GM19351 (cell line): Measurements from ENCODE around the gene HIBADH.
"Not testable (repeated sequence)": the region's sequence is repeated elsewhere in the genome, so short reads cannot be mapped to it uniquely, and the experiment has no call there.

Experiments
- ATAC-seq: cut with Tn5 transposase; IDR thresholded peaks from one replicate; pipeline ENCODE4 v1.9.1; 2021; ENCODE audit warnings: mild to moderate bottlenecking, moderate library complexity; ENCODE audit not compliant: unreplicated experiment

HIBADH gene

DNA sequence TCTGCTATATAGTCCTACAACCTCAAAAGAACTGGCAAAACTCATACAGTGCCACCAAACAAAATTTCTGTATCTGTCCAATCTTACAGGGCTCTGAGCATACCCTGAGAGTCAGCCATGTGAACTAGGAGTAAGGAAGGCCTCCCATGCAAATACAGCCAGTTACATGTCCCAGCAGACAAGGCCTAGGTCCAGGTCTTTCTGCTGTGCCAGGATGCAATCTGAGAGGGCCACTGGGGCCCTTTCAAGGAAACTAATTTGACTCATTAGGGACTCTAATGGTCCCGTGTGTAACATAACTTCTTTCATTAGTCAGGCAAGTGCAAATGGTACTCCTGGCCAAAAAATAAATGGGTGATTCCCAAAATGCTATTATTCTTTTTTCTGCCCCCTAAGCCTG is 17.9 kb upstream of the HIBADH start:
- ATAC-seq, result no peak

DNA sequence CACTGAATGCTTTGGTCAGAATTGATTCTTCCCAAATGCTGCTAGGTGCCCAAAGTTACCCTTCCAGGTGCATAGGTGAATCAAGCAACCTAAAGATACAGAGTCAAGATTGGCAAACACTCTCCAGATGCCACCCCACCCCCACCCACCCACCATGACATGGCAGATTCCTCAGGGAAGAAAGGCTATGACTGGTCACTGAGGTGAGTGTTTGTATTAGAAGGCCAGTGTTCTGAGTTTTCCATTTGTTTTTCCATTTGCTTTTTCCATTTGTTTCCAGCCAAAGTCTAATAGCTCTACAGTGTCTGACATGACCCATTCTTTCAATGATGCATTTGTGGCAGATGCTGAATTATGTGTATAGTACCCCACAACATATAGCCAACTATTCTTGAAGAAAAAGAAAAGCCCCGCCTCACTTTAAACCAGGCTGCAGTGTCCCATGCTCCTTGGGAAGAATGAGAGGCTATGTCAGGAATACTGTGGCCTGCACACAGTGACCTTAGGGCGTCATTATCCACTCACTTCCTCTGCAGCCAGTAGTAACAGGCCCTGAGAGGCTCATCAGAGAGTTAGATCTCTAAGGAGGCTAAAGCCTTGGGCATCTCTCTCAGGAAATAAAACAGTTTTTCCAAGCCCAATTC is 16.1 kb upstream of the HIBADH start:
- ATAC-seq, result no peak

DNA sequence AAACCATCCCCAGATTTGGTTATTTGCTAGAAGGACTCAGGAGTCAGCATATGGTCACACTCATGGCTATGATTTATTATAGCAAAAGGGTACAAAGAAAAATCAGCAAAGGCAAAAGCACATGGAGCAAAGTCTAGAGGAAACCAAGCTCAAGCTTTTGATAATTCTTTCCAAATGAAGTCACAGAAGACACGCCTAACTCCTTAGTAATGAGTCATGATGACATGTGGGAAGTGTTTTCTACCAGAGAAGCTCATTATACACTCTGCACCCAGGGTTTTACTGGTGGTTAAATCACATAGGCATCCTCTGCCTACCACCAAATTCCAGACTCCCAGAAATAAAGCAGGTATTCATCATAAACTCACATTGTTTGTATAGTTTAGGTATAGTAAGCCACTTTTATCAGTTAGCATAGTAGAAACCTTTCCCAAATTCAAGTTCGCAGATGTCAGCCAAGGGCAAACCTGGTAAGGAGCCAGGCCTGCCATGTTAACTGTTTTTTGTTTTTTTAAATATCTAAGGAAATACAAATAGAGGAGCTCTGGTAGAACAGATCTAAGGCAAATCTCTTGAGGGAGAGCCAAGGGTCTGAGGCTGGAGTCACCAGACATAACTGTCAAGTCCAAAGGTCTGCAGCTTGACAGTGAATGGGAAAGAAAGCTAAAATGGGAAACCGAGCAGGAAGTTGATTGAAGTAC is 15.4 kb upstream of the HIBADH start:
- no peak for ATAC-seq

DNA sequence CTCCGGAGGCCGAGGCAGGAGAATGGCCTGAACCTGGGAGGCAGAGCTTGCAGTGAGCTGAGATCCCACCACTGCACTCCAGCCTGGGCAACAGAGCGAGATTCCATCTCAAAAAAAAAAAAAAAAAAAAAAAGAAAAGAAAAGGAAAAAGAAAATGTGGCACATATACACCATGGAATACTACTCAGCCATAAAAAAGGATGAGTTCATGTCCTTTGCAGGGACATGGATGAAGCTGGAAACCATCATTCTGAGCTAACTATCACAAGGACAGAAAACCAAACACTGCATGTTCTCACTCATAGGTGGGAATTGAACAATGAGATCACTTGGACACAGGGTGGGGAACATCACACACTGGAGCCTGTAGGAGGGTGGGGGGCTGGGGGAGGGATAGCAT is 11.4 kb upstream of the HIBADH start:
- not testable (repeated sequence) for ATAC-seq

DNA sequence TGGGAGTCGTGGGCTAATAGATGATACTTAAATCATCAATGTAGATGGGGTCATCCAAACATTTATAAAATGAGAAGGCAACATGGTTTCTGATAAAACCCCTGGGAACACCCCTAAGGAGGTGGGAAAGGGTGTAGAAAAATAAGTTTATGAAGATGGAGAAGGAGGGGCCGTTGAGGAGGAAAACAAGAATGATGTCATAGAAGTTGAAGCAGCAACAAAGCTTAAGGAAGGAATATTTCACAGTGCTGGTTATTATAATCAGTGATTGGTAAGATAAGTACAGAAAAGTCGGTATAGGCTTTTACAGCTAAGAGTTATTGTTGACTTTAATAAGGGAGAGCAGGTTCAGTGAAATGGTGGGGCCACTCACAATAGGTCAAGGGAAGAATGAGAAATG is 9.0 kb upstream of the HIBADH start:
- ATAC-seq, result no peak

DNA sequence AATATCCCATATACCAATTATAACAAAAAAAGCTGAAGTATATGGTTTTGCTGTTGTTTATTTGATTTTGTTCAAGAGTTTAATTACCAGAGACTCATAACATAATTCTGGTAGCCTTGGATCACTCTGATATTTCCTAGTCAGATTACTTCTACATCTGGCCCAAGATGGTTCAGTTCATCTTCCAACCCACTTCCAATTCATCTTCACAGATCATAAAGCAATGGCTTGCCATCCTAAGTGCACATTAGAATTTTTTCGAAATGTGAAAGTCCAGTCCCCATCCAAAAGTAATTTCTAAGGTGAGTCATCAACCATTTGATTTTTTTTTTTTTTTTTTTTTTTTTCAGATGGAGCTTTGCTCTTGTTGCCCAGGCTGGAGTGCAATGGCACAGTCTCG is 8.0 kb upstream of the HIBADH start:
- no peak for ATAC-seq

DNA sequence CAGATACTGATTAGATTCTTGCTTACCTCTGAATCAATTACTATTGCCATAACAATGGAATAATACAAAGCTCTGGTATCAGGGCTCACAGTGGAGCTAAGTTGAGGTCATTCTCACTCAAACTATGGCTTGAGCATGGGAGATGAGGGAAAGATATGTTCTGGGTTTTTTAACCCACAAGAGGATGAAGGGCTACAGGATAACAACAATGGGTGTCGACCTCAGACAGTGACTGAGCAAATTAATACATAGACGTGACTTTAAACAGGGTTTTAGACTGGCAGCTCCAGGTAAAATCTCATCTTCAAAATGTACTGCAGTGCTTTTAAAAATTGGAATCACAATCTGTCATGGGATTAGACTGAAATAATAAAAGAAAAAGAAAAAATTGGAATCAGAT is 7.5 kb upstream of the HIBADH start:
- ATAC-seq, result no peak

DNA sequence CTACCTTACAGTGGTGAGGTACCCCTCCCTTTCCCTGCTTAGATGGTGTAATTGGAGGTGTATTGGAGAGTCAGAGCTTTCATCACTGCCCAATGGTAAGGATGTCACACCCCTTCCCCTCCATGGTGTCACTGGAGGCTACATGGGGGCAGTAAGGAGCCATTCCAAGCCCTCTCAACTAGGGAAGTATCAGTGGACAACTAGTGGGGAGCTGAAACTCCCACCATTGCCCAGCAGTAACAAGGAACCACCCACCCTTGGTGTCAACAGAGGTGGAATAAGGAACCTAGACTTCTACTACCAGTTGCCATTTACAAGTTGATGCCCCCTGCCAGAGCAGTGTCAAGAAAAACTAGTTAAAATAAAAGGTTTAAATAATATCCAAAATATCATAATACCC is 2.8 kb upstream of the HIBADH start:
- ATAC-seq, result no peak

DNA sequence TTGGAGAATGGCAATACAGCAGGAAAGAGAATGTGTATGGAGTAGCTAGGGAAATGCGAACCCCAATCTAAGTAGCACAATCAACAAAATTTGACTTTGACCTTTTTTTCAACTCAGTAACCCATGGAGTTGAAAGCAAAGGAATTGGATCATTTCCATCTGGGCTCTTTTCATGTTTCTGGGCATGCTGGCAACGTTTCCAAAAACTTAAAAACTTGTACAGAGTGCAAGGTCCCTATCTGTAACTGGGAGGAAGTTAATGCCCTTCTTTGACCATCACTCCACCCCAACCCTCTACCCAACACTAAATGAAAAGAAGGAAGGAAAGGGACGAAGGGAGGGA is 1.3 kb upstream of the HIBADH start:
- ATAC-seq, result no peak

DNA sequence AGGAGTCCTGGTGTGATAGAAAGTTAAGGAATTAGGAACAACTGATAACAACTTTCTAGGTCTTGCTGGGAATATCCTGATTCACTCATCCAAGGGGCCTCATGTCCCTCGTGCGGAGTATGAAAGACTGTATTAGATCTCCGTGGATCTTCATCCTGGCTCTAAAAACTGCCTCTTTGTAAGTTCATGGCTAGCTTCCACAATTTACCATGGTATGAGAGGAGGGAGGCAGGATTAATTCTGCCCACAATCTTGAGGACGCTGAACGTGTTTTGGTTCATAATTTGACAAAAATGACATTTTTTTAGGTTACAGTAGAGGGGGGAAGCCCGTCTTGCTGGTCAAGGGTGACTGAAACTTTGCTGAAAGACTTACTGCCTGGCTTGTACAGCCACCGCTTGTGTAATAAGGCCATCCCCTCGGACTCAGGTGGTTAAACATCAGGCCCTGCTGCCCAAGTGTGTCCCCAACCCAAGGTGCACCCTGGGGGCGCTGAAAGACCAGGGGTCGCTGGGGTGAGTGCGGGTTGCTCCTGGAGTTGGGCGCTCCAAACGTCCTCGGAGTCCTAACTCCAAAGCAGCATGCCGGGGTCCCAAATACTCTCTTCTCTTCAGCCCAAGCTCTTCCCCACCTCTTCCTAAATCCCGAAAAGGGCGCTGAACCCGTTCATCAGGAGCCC is 733 bp downstream of the HIBADH start:
- ATAC-seq, result peak; percentile 6

DNA sequence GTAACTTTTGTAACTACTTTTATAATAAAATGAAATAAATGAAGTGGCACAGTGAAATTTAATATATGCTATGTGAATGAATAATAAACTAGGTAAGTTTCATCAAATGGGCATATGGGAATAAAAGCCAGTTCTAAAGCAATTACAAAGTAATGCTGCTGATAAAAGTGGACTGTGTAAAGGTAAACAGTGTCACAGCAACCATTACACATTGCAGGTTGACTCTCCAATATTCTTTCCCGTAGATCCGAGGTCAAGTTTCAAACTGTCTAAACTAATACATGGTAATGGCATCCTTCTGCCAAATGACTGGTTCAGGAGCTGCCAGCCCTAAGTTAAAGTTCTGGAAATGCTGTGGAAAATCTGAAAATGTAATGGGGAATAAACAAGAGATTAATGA is 6.0 kb downstream of the HIBADH start:
- no peak for ATAC-seq

DNA sequence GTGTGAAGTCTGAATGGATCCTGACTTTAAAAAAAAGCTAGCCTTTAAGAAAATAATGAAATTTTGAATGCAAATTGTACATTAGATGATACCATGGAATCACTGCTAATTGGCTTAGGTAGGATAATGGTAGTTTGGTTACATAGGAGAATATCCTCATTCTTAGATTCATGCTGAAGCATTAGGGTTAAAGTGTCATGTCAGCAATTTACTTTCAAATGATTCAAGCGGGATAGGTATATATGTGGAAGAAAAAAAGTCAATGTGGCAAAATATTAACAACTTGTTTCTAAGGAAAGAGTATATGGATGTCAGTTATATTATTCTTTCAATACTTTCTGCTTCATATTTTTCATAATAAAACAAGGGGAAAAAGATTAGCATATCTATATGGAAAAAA is 7.5 kb downstream of the HIBADH start:
- ATAC-seq, result no peak

DNA sequence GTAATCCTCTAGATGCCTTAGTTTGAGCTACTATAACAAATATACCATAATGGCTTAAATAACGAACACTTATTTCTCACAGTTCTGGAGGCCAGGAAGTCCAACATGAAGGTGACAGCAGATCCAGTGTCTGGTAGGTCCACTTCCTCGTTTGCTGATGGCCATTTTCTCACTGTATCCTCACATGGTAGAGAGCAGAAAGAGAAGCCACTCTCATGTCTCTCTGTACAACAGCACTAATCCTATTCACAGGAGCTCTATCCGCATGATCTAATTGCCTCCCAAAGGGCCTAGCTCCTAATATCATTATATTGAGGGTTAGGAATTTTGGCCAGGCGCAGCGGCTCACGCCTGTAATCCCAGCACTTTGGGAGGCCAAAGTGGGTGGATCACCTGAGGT is 10.2 kb downstream of the HIBADH start:
- ATAC-seq, result no peak

DNA sequence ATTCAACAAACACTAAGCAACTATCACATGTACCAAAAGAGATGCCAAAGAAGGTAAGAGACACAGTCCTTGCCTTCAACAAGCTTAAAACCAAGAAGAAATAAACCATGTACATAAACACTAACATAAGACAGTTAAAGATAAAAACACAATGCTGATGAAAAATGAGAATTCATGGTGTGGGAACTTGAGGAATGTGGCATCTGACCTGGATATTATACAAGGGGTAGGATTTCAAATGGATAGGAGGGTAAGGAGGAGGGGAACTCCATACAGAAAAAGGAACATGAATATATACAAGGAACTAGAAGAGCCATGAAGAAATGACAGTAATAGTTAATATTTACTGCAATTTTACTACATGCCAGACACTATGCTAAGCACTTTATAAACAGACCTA is 11.0 kb downstream of the HIBADH start:
- ATAC-seq, result no peak

DNA sequence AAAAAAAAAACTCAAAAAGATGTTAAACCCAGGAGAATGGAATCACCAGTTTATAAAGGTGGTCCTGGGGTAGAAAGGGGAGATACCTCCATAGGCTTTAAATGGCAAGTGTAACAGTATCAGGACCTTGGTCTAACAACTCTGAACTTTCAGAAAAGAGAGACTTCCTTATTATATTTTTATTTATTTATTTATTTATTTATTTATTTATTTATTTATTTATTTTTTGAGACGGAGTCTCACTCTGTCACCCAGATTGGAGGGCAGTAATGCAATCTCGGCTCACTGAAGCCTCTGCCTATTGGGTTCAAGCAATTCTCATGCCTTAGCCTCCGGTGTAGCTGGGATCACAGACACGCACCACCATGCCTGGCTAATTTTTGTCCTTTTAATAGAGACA is 12.4 kb downstream of the HIBADH start:
- no peak for ATAC-seq

DNA sequence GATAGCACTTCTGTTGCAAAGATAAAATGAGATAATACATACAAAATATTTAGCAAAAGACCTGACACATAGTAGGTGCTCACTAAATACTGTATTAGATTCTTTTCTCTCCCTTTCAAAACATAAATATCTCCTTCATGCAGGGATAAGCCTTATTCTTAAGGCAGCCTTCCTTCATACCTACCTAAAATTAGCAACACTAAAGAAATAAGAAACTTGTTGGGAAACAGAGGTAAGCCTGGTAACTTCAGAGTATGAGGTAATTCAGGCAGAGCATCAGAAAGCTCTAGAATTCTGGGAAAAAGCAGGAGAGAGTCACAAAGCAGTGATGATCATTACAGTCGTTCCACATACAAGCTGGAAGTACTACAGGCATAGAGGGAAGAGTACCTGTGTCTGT is 15.2 kb downstream of the HIBADH start:
- no peak for ATAC-seq

DNA sequence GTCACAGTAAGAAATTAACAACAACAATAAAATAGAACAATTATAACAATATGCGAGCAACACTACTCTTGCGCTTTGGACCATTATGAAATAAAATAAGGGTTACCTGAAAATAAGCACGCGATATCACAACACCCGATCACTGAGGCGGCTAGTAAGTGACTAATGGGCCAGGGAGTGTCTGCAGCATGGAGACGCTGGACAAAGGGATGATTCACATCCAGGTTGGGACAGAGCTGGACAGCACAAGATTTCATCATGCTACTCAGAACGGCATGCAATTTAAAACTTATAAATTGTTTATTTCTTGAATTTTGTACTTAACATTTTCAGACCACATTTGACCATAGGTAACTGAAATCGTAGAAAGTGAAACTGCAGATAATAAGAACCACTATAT is 15.6 kb downstream of the HIBADH start:
- ATAC-seq, result no peak

DNA sequence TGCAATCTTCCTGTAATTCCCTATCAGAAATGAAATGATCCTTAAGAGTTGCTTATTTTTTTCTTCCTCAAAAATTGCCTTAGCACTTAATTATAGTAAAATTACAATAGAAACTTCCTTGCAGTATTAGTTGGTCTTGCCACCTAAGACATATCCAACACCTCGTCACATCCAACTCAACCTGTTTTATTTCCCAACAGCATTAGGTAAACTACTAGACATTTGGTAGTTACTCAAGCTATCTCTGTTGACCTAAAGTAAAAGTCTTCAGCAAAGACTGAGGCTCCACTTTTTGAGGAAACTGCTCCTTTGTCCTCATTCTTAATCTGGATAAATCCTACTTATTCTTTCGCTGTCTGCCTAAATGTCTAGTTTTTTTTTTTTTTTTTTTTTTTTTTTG is 20.4 kb downstream of the HIBADH start:
- ATAC-seq, result no peak

DNA sequence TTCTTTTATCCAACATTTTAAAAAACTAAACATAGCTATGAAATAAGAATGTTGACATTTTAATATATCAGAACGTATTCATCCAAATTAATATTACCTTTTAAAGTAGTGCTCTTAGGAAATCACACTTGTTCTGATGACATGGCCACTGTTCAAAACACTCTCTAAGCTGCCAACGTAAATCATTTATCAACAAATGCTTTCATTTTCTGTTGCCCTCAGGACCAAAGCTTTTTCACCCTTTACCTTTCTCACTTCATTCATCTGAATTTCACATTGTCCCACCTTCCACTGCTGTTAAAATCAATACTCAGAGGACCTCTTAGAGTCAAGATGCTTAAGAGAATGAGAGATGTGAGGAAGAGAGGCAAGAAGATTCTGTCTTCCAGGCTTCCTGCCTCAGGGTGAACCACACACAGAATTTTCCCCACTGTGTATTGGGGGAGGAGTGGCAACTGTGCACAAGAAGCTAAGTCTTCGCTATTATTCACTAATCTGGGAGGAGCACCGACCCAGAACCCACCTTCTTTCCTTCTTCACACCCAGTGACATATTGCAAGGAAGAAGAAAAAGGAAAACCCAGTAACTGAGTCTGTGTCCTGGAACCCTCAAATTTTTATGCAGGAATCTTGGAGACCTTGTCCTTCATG is 21.0 kb downstream of the HIBADH start:
- ATAC-seq, result peak; percentile 45

DNA sequence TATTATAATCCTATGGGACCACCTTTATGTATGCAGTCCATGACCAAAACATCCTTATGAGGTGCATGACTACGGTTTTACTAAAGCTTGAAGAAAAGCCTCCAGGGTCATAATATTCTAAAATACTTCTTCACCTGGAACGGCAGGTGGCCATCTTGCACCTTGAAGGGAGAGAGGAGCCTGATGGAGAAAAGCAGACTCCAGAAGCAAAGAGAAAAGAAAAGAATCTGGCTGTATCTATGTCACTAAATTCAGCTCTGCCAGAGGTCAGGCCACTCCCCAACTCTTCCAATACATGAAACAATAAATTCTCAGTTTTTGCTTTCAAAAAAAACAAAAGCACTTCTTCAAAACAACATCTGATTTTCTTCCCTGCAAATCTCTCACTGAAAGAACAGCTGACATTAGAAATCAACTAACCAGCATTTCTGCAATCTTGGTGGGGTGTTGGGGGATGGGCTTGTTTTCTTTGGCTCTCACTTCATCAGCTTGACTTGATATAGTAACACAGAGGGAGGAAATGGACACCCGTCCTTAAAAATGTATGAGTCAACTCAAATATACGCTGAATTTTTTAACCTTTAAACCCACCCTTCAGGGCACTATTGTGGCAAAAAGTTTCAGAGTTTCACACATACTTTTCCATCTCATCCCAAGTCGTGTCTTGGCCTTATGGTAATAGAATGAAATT is 21.7 kb downstream of the HIBADH start:
- no peak for ATAC-seq

DNA sequence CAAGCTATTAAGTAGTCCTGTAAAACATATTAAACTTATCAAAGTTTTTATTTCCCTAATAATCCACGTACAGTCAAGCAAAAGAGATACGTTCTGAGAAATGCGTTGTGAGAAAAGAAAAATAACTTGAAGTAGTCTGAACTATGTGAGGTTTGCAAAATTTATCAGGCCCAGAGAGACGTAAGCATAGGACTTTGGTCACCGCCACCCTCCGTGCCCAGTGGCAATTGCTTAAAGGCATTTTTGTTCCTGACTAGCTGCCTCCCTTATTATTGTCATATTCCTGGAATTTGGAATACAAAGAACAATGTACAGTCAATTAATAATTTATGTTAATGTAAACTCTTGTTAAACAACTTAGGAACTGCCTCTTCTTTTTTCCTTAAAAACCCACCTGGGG is 22.8 kb downstream of the HIBADH start:
- no peak for ATAC-seq
